CD4-positive, alpha-beta T cell treated with Interleukin-15 for 4 hours (primary cell): ENCODE data around the gene DNAH14.
"Not testable (repeated sequence)": the region's sequence is repeated elsewhere in the genome, so short reads cannot be mapped to it uniquely, and the experiment has no call there.

Source experiments
- DNase-seq: peaks from one replicate; pipeline ENCODE4 v3.0.0-alpha.2; 2020; ENCODE audit warnings: low spot score

The DNAH14 gene

DNA sequence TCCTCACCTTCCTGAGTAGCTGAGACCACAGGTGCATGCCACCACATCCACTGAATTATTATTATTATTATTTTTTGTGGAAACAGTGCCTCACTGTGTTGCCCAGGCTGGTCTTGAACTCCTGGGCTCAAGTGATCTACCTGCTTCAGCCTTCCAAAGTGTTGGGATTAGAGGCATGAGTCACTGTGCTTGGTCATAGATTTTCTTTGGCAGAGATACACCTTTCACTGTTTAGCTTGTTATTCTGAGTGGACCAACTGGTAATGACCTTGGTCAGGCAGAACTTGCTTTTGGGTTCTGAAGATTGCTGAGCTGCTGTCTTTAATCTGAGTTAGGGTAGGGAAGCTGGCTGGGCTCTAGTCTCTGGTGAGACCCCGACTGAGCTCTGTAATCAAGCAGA is 66.8 kb downstream of the DNAH14 start:
- DNase-seq: no peak

DNA sequence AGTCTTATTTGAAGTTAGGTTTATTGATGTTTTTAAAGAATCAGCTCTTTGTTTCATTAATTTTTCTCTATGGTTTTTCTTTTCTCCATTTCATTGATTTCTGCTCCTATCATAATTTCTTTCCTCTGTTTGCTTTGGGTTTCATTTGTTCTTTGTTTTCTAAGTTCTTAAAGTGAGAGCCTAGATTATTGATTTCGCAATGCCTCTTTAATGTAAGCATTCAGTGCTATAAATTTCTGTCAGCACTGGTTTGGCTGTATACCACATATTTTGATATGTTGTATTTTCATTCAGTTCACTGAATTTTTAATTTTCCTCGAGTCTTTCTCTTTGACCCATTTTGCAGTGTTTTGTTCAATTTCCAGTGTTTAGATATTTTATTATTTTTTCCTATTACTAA is 68.7 kb downstream of the DNAH14 start:
- no peak for DNase-seq

DNA sequence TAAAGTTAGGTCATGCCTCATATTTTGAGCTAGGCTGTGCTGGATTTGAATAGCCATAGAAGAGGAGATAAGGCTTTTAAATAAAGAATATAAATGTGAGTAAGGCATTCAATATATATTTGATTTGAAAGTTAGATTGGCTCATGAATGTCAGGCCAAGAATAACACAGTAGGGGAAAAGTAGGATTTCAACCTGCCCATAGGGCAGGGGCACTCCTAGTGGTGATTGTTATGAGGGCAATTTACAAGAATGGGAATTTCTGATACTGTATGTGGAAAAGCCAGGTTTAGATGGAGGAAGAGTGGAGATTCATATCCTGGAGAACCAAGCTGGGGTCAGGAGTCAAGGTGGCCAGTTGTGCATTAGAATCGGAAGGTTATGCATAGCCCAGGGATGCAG is 74.9 kb downstream of the DNAH14 start:
- no peak for DNase-seq

DNA sequence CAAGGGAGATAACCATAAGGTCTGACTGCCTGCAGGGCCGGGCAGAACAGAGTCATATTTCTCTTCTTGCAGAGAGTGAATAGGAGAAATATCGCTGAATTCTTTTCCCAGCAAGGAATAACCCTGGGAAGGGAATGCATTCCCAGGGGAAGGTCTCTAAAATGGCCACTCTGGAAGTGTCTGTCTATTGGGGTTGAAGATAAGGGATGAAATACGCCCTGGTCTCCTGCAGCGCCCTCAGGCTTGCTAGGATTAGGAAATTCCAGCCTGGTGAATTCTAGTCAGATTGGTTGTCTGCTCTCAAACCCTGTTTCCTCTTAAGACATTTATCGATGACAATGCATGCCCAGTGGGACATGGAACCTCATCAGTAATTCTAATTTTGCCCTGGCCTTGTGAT is 76.9 kb downstream of the DNAH14 start:
- DNase-seq: not testable (repeated sequence)

DNA sequence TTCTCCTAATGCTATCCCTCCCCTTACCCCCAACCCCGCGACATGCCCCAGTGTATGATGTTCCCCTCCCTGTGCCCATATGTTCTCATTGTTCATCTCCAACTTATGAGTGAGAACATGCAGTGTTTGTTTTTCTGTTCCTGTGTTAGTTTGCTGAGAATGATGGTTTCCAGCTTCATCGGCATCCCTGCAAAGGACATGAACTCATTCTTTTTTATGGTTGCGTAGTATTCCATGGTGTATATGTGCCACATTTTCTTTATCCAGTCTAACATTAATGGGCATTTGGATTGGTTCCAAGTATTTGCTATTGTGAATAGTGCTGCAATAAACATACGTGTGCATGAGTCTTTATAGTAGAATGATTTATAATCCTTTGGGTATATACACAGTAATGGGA is 78.6 kb downstream of the DNAH14 start:
- DNase-seq: not testable (repeated sequence)

DNA sequence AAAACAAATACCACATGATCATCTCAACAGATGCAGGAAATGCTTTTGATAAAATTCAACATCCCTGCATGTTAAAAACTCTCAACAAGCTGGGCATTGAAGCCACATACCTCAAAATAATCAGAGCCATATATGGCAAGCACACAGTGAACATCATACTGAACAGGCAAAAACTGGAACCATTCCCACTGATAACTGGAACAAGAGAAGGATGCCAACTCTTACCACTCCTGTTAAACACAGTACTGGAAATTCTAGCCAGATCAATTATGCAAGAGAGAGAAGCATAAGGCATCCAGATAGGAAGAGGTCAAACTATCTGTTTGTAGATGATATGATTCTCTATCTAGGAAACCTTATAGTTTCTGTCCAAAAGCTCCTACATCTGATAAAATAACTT is 91.6 kb downstream of the DNAH14 start:
- no peak for DNase-seq

DNA sequence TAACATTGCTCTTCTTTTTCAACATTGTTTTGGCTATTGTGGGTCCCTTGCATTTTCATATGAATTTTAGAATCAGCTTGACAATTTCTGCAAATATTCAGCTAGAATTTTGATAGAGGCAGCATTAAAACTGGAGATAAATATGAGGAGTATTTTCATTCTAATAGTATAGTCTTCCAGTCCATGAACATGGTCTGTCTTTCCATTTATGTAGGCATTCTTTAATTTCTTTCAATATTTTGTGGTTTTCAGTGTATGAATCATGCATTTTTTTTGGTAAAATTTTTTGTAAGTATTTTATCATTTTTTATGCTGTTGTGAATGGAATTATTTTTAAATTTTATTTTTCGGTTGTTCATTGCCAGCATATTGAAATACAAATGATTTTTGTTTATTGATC is 97.2 kb downstream of the DNAH14 start:
- no peak for DNase-seq

DNA sequence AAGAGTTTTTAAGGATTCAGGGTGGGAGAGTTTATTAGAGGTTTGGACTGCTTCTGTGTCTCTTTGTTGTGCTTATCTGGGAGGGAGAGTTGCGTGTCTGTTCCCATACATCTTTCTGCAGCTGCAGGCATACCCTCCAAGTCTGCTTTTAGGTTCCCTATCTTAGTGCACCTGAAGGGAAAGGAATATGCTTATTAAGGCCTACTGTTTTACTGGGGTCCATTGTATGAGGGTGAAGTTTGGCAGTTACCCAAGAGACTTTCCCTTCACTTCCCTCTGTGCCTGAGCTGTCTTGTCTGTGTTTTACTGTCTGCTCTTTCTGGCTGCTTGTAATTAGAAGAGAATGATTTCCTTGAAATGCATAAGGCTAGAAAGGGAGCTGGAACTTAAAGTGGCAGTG is 107.0 kb downstream of the DNAH14 start:
- DNase-seq: not testable (repeated sequence)

DNA sequence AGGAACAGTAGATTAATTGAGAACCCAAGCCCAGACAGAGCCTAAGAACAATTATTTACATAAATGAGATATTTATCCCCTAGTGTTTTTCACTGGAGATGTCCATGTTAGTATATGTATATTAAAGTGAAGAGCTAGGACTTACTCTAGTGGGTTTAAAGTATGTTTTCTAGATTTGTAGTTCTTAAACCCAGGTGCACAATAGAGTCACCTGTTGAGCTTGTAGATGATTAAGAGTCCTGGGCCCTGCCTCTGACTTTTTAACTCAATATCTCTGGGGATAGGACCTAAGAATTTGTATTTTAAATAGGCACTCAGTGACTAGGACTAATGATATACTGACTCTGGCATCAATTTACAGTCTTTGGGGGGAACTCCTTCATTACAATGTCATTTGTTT is 112.8 kb downstream of the DNAH14 start:
- no peak for DNase-seq

DNA sequence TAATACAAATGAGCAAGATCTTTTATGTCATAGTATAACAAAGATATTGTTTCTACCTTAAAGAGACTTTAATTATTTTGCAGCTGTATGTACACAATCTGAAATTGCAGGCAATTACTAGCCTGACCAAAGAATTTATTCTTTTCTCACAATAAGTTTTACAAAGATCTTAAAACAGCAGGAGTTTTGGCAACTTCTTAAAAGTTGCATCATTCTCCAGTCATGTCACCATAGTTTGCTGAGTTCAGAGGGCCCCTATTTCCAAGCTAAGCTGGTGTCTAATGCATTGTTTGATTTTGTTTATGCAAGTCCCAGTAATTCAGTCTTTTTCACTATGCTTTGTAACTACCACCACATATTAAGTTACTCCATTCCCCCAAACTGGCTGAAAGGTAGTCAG is 114.8 kb downstream of the DNAH14 start:
- DNase-seq: no peak

DNA sequence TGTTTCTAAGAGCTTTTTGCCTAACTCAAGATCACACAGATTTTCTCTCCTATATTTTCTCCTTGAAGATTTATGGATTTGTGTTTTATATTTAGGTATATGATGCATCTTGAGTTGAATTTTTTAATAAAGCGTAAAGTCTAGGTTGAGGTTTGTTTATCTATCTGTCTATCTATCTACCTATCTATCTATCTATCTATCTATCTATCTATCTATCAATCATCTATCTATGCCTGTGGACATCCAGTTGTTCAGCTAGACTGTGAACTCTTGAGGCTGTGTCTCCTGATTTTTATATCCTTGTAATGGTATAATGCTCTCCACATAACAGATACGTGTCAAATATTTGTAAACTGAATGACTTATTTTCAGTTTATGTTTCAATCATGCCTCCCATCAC is 120.1 kb downstream of the DNAH14 start:
- no peak for DNase-seq

DNA sequence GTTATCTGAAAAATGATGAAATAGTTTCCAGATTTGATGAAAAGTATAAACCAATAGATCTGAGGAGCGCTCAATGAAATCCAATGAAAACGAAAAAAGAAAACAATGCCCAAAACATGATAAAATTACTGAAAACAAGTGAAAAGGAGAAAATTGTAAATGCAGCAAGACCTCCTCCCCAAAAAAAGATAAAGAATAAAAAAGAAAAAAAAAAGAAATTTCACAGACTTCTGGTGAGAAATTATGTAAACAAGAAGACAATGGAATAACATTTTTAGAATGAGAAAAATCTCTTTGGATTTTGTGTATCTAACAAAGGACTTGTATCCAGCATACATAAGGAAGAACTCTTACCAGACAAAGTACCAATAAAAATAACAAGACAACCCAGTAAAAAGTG is 134.2 kb downstream of the DNAH14 start:
- DNase-seq: no peak

DNA sequence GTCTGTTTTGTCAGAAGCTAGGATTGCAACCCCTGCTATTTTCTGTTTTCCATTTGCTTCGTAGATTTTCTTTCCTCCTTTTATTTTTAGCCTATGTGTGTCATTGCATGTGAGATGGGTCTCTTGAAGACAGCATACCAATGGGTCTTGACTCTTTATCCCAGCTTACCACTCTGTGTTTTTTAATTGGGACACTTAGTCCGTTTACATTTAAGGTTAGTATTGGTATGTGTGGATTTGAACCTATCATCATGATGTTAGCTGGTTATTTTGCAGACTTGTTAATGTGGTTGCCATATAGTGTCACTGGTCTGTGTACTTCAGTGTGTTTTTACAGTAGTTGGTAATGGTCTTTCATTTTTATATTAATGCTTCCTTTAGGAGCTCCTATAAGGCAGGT is 141.5 kb downstream of the DNAH14 start:
- DNase-seq: no peak

DNA sequence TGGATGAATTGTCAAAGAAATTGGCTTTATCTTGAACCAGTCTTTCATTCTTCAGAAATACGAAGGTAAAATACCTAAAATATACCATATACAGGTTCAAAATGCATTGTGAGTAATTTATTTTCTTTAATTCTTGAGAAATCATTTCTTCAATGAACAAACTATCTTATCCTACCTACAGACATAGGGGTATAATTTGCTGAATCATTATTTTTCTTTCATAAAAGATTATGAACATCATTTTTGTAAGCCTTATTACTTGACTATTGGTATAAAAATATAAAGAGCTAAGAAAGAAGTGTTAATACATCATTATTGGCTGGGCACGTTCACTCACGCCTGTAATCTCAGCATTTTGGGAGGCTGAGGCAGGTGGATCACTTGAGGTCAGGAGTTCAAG is 167.7 kb downstream of the DNAH14 start:
- no peak for DNase-seq

DNA sequence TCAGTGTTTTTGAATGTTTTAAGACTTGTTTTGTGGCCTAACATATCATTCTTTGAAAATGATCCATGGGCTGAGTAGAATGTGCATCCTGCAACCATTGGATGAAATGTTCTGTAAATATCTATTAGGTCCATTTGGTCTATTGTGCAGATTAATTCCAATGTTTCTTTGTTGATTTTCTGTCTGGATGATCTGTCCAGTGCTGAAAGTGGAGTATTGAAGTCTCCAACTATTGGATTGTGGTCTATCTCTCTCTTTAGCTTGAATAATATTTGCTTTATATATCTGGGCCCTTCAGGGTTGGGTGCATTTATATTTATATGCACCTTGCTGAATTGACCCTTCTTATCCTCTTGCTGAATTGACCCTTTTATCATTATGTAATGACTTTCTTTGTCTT is 181.5 kb downstream of the DNAH14 start:
- no peak for DNase-seq

DNA sequence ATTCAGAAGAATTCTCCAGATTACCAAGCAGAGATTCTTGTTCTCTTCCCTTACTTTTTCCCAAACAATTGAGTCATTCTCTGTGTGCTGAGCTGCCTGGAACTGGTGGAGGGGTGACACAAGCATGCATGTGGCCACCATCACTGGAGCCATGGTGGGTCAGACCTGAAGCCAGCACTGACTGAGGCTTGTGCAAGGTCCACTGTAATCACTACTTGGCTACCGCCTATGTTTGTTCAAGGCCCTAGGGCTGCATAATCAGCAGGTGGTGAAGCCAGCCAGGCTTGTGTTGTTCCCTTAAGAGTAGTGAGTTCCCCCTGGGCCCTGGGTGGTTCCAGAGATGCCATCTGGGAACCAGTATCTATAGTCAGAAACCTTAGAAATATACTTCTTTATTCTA is 183.8 kb downstream of the DNAH14 start:
- DNase-seq: no peak

DNA sequence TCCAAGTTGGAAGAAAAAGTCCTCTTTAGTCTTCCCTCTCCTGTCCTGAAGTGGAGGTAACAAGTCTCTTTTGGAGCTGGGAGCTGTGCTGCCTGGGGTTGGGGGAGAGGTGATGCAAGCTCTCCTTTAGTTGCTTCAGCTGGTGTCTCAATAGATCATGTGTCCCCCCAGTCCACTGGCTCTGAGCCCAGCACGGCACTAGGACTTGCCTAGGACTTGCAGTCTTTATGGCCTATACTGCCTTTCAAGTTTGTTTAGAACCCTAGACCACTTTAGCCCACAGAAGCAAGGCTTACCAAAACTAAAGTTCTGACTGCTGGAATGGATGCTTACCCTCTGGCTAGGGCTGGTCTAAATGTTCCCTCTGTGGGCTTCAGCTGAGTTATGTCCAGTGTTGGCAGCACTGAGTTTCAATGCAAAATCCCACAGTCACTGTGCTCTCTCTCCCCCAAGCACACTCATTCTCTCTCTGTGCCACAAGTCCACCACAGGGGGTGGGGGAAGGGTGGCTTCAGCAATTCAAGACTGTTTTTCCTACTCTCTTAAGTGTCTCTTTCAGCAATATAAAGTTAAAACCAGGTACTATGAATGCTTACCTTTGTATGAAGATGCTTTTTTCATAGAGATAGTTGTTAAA is 185.0 kb downstream of the DNAH14 start:
- no peak for DNase-seq

DNA sequence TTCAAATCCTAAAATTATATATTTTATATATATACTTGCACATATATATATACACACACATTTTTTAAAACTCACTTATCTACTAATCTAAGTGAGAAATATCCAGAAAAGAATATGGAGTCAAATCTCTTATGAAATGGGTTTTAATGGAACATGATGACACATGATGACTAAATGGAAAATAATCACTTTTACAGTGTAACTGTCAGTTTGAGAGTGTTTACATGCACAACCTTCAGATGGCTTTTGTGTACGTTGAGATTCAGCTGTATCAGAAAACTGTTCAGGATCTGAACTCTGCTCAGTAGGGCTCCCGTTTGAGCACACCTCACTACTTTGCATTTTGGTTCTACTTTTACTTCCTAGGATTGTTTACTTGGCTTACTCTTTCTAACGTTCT is 189.8 kb downstream of the DNAH14 start:
- no peak for DNase-seq

DNA sequence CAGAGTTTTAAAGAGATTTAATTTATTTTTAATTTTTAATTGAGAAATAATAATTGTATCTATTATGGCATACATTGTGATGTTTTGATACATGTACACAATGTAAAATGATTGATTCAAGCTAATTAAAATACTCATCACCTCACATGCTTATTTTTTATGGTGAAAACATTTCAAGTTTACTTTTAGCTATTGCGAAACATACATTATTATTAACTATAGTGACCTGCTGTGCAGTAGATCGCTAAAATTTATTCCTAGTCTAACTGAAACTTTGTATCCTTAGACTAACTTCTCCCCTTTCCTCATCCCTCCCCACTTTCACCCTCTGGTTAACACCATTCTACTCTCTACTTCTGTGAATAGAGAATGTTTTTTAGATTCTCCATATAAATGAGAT is 191.6 kb downstream of the DNAH14 start:
- DNase-seq: no peak

DNA sequence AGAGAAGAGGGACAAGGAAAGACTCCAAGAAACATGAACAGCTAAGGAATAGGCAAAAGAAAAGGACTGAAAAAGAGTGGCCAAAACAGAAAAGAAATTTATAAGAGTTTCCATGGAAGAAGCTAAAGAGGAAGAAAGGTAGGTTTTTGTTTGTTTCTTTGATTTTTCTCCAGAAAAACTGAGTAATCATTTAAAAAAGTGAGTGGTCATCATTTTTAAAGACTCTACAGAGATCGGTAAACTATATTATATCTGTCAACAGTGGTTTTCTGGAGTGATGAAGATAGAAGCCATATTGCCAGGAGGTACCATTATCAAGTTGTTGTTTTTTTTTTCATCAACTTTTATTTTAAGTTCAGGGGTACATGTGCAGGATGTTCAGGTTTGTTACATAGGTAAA is 202.4 kb downstream of the DNAH14 start:
- DNase-seq: no peak

DNA sequence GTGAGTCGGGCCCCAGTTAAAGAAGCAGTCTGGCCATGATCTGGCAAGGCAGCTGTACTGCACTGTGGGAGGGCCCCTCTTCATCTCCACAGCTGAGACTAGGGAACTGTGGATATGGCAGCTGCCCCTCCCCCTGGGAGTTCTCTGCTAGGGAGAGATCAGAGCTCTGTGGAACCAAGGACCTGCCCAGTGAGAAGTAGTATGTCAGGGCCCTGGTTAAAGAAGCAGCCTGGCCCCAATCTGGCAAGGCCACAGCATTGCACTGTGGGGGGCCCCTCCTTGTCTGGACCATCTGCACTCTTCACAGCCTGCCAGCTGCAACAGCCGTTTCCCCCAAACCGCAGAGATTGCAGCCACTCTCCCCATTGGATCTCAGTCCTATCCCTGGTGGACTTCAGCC is 208.5 kb downstream of the DNAH14 start:
- no peak for DNase-seq

DNA sequence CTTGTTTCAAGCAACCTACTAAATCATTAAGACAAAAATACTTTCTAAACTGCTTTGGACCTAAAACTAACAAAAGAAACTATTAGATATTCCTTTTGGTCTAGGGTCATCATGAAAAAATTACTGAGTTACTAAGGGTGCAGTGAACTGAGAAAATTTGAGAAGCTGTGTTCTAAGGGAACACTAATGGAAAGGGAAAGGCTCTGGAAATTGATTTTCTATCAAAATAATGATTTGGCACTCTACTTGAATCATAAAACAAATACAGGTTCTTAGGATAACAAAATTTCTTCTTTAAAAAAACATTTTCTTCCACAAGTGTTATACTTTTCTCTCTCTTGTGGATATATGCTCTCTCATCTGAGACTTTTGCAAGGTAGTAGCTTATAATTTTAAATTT is 213.5 kb downstream of the DNAH14 start:
- DNase-seq: no peak

DNA sequence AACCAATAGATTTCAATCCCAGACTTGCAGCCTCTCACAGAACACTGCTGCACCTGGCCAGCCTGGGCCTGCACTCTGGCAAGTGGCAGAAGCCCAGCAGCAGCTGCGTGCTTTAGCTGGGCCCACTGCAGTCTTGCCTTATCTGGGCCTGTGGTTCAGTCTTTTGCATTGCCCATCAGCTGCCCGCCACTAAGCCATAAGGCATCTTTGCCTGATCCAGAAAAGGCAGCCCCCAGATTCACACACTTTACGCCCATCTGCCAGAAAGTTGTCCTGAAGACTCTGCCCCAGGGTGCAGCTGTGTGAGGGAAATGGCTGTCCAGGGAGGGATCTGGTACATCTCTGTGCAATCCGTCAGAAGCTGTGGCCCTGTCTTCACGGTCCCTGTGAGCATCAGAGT is 217.0 kb downstream of the DNAH14 start:
- DNase-seq: no peak

DNA sequence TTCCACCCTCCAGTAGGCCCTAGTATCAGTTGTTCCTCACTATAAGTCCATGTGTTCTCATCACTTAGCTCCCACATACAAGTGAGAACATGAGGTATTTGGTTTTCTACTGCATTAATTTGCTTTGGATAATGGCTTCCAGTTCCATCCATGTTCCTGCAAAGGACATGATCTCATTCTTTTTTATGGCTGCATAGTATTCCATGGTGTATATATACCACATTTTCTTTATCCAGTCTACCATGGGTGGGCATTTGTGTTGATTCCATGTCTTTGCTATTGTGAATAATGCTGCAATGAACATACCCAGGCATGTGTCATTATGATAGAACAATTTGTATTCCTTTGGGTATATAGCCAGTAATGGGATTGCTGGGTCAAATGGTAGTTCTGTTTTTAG is 218.3 kb downstream of the DNAH14 start:
- not testable (repeated sequence) for DNase-seq

DNA sequence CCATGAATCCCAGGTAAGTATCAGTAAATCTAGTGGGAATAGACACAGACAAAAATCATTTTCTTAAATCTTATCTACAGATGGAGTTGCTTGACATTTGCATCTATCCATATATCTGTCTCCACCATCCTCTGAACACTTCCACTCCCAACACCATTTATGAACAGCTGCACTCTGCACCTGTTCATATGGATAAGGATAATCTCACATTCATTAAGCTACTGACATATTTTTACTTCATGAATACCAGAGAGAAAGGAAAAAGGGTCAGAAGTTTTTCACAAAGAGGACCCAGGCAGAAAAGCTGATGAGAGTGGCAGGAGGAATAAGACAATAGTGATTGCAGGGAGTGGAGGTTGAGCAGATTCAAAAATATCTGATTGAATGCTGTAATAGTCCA is 222.6 kb downstream of the DNAH14 start:
- no peak for DNase-seq
